Activated naive CD8-positive, alpha-beta T cell (primary cell): Measurements from ENCODE around the gene MDM2.

Source experiments
- H3K27ac Mint-ChIP-seq: one replicate; pipeline ENCODE4 v1.8.0; 2021; ENCODE audit warnings: mixed read lengths
- H3K27me3 Mint-ChIP-seq: one replicate; pipeline ENCODE4 v1.8.0; 2021; ENCODE audit warnings: mixed read lengths
- H3K36me3 Mint-ChIP-seq: one replicate; pipeline ENCODE4 v1.8.0; 2021; ENCODE audit warnings: mixed read lengths
- H3K4me1 Mint-ChIP-seq: one replicate; pipeline ENCODE4 v1.8.0; 2021; ENCODE audit warnings: low read depth, mixed read lengths
- H3K4me3 Mint-ChIP-seq: one replicate; pipeline ENCODE4 v1.8.0; 2021; ENCODE audit warnings: mild to moderate bottlenecking, mixed read lengths
- H3K9me3 Mint-ChIP-seq: one replicate; pipeline ENCODE4 v1.8.0; 2021; ENCODE audit warnings: low read depth, mixed read lengths

The MDM2 gene

GRCh38 chr12:68807576-68808387 is at the start of gene MDM2:
TSS of gene MDM2 (plus strand) at chr12:68808177. CDS start at chr12:68808478, 301 bp downstream.
- no peaks in the 10 kb centered on the region for H3K27me3 Mint-ChIP-seq
- H3K9me3 Mint-ChIP-seq: no peaks in the 10 kb centered on the region
- H3K27ac Mint-ChIP-seq: peak within 1 kb of the TSS; percentile 97
- H3K4me1 Mint-ChIP-seq: peaks cover 29% of the 10 kb centered on the region
- peaks cover 8% of the 10 kb centered on the region for H3K36me3 Mint-ChIP-seq
- H3K4me3 Mint-ChIP-seq: peak within 1 kb of the TSS; percentile 98

DNA sequence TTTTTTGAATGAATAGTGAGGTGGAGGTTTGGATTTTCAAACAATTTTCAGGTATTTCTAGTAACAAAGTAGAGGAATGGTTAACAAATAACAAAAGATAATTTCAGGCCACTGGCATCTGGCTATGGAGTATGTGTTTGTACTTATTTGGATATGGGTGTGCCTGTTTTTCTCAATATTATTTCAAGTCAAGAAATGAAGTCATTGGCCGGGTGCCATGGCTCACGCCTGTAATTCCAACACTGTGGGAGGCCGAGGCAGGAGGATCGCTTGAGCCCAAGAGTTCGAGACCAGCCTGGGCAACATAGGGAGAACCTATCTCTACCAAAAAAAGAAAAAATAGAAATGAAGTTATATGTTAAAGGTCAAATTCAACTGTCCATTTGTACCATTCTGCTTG is 48.1 kb upstream of the MDM2 start:
- no peak overlapping the region for H3K4me3 Mint-ChIP-seq
- no peaks in the 10 kb centered on the region for H3K27me3 Mint-ChIP-seq
- no peaks in the 10 kb centered on the region for H3K4me1 Mint-ChIP-seq
- H3K9me3 Mint-ChIP-seq: no peaks in the 10 kb centered on the region
- peaks cover 13% of the 10 kb centered on the region for H3K36me3 Mint-ChIP-seq
- H3K27ac Mint-ChIP-seq: no peak overlapping the region

GRCh38 chr12:68760806-68761441 is 47.1 kb upstream of the MDM2 start:
- H3K4me3 Mint-ChIP-seq: no peak overlapping the region
- no peaks in the 10 kb centered on the region for H3K27me3 Mint-ChIP-seq
- H3K27ac Mint-ChIP-seq: no peak overlapping the region
- H3K36me3 Mint-ChIP-seq: peaks cover 9% of the 10 kb centered on the region
- H3K4me1 Mint-ChIP-seq: no peaks in the 10 kb centered on the region
- H3K9me3 Mint-ChIP-seq: no peaks in the 10 kb centered on the region

GRCh38 chr12:68761442-68761812 is 46.5 kb upstream of the MDM2 start:
- H3K9me3 Mint-ChIP-seq: no peaks in the 10 kb centered on the region
- no peaks in the 10 kb centered on the region for H3K4me1 Mint-ChIP-seq
- no peak overlapping the region for H3K4me3 Mint-ChIP-seq
- H3K36me3 Mint-ChIP-seq: peaks cover 7% of the 10 kb centered on the region
- H3K27me3 Mint-ChIP-seq: no peaks in the 10 kb centered on the region
- no peak overlapping the region for H3K27ac Mint-ChIP-seq

DNA sequence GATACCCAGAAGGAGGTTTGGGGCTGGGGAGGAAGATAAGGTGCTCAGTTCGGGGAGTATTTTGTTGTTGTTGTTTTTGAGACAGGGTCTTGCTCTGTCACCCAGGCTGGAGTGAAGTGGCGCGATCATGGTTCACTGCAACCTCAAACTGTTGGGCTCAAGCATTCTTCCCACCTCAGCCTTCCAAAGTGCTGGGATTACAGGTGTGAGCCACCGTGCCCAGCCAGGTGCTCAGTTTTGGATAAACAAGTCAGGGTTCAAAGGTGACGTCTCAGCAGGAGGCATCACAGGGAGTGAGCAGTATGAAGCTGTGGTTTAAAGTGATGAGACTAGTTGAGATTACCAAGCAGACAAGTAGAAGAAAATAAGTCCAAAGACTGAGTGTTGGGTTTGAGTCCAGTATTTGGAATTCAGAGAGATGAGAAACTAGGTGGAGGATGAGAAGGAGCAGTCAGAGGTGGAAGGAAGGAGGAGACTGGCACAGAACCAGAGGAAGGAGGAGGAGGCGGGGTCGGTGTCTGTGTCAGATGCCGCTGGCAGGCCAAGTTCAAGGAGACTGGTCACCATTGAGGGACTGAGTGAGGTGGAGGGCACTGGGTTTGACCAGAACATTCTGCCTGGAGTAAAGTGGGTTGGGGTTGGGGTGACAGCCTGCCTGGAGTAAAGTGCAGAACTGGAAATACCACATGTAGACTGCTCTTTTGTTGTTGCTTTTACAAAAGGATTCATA is 45.9 kb upstream of the MDM2 start:
- H3K27me3 Mint-ChIP-seq: no peaks in the 10 kb centered on the region
- no peak overlapping the region for H3K4me3 Mint-ChIP-seq
- no peak overlapping the region for H3K27ac Mint-ChIP-seq
- H3K36me3 Mint-ChIP-seq: peaks cover 8% of the 10 kb centered on the region
- no peaks in the 10 kb centered on the region for H3K9me3 Mint-ChIP-seq
- H3K4me1 Mint-ChIP-seq: no peaks in the 10 kb centered on the region

GRCh38 chr12:68762691-68763090 is 45.3 kb upstream of the MDM2 start:
- Mint-ChIP-seq H3K27ac (peak overlapping the region; percentile 25), H3K27me3 (no peaks in the 10 kb centered on the region), H3K4me1 (no peaks in the 10 kb centered on the region), H3K36me3 (peaks cover 8% of the 10 kb centered on the region), H3K4me3 (no peak overlapping the region), H3K9me3 (no peaks in the 10 kb centered on the region)

DNA sequence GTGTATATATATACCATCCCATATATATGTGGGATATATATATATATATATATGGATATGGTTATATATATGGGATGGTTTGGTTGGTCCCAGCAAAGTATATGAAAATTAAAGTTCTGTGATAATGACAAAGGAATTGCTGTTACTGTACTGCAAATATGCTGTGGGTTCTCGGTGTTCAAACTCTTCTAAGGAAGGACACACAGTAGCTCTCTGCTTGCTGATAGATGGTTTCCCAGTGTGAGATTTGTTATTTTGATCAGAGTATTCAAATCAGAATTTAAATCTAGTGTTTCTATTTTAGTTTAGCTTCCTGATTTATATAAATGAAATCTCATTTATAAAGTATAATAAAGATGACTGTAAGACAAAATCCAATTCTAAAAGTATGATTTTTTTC is 42.3 kb upstream of the MDM2 start:
- H3K36me3 Mint-ChIP-seq: peaks cover 10% of the 10 kb centered on the region
- no peaks in the 10 kb centered on the region for H3K4me1 Mint-ChIP-seq

GRCh38 chr12:68766646-68767045 is 41.3 kb upstream of the MDM2 start:
- Mint-ChIP-seq H3K27me3 (no peaks in the 10 kb centered on the region), H3K27ac (no peak overlapping the region), H3K9me3 (no peaks in the 10 kb centered on the region), H3K36me3 (peaks cover 6% of the 10 kb centered on the region), H3K4me3 (no peak overlapping the region), H3K4me1 (peaks cover 2% of the 10 kb centered on the region)

More for the DNA sequence above, 42.3 kb upstream of the MDM2 start:
- no peaks in the 10 kb centered on the region for H3K9me3 Mint-ChIP-seq
- no peak overlapping the region for H3K27ac Mint-ChIP-seq
- no peak overlapping the region for H3K4me3 Mint-ChIP-seq
- no peaks in the 10 kb centered on the region for H3K27me3 Mint-ChIP-seq

DNA sequence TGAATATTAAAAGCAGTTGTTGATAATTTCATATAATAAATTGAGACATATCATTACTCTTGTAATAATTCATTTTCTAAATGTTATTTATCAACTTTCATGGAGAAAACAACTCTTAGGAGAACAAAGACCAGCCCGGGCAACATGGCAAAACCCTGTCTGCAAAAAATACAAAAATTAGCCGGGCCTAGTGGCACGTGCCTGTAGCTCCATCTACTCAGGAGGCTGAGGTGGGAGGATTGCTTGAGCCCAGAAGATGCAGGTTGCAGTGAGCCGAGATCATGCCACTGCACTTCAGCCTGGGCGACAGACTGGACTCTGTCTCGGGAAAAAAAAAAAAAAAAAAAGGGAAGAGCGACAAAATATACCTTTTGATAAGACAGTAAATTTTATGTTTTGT is 40.8 kb upstream of the MDM2 start:
- Mint-ChIP-seq H3K36me3 (peaks cover 6% of the 10 kb centered on the region), H3K27ac (no peak overlapping the region)

DNA sequence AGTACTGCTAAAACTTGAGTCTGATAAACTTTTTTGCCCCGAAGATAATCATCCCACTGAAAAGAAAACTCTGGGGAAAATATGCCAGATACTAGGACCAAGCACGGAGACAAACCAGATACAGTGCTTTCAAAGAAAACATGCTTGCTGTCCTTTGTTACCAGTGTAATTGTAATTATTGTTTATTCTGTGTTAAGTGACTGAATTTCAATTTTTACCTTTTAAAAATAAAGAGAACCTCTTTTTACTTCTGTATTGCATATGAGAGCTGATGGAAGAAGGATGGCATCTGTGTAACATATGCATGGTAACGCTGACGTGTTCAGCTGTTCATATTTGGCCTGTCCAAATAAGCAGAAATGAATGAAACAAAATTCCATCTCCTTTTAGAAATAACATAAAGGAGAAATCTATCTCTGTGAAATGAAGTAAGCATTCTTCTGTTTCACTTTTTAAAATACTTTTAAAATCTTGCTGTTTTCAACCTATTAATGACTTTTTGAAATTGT is 39.5 kb upstream of the MDM2 start:
- no peaks in the 10 kb centered on the region for H3K9me3 Mint-ChIP-seq
- no peaks in the 10 kb centered on the region for H3K27me3 Mint-ChIP-seq
- H3K4me3 Mint-ChIP-seq: no peak overlapping the region
- H3K27ac Mint-ChIP-seq: no peak overlapping the region
- peaks cover 6% of the 10 kb centered on the region for H3K36me3 Mint-ChIP-seq
- H3K4me1 Mint-ChIP-seq: peaks cover 15% of the 10 kb centered on the region

More for the DNA sequence above, 40.8 kb upstream of the MDM2 start:
- Mint-ChIP-seq H3K9me3 (no peaks in the 10 kb centered on the region), H3K27me3 (no peaks in the 10 kb centered on the region), H3K4me3 (no peak overlapping the region), H3K4me1 (peaks cover 2% of the 10 kb centered on the region)

GRCh38 chr12:68769941-68770340 is 38.0 kb upstream of the MDM2 start:
- Mint-ChIP-seq H3K36me3 (peaks cover 4% of the 10 kb centered on the region), H3K4me1 (peaks cover 21% of the 10 kb centered on the region), H3K27ac (no peak overlapping the region), H3K27me3 (no peaks in the 10 kb centered on the region), H3K9me3 (no peaks in the 10 kb centered on the region), H3K4me3 (no peak overlapping the region)

GRCh38 chr12:68771223-68771925 is 36.6 kb upstream of the MDM2 start:
- Mint-ChIP-seq H3K36me3 (peaks cover 4% of the 10 kb centered on the region), H3K4me3 (no peak overlapping the region), H3K27me3 (no peaks in the 10 kb centered on the region), H3K4me1 (peaks cover 21% of the 10 kb centered on the region), H3K27ac (no peak overlapping the region), H3K9me3 (no peaks in the 10 kb centered on the region)

GRCh38 chr12:68772714-68773113 is 35.3 kb upstream of the MDM2 start:
- peak overlapping the region; percentile 87 for H3K27ac Mint-ChIP-seq
- H3K36me3 Mint-ChIP-seq: peaks cover 8% of the 10 kb centered on the region
- no peaks in the 10 kb centered on the region for H3K9me3 Mint-ChIP-seq
- no peaks in the 10 kb centered on the region for H3K27me3 Mint-ChIP-seq
- peak overlapping the region; percentile 59 for H3K4me3 Mint-ChIP-seq
- peaks cover 21% of the 10 kb centered on the region for H3K4me1 Mint-ChIP-seq

DNA sequence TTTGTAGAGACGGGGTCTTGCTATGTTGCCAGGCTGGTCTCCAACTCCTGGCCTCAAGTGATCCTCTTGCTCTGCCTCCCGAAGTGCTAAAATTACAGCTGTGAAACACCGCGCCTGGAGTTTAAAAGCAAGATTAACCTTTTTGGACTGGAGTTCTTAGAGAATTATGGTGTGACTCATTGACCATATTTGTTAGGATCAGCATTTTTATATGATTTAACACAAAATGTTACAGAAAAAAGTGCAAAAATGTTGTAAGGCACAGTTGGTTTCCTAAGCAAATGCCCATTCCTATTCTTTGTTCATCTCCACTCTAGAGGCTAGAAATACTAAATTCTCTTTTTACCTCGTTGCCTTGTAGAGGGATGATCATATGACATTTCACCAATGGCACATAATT is 34.4 kb upstream of the MDM2 start:
- H3K9me3 Mint-ChIP-seq: no peaks in the 10 kb centered on the region
- no peaks in the 10 kb centered on the region for H3K27me3 Mint-ChIP-seq
- peak overlapping the region; percentile 22 for H3K27ac Mint-ChIP-seq
- no peak overlapping the region for H3K4me3 Mint-ChIP-seq
- H3K4me1 Mint-ChIP-seq: peaks cover 21% of the 10 kb centered on the region
- H3K36me3 Mint-ChIP-seq: peaks cover 8% of the 10 kb centered on the region
